GM12878 (cell line): ENCODE results near the gene DIP2C. TPM values are rescaled to one million over a fixed set of nuclear protein-coding genes. Genes with fewer than 3 reads are reported as not detected.

Source experiments
- ATAC-seq: fragments of 200-7000 bp; cut with Tn5 transposase; 3 replicates; pipeline ENCODE4 v1.9.1; 2020; ENCODE audit warnings: mild to moderate bottlenecking, moderate library complexity
- BruUV-seq: library from RNA; stranded (reverse); fragments of 400-500 nt; replicated peaks from 2 replicates; lab custom pipeline; 2021; lab: Mats Ljungman, UMichigan
- CTCF ChIA-PET: fragments of 300-600 bp; sonication (Branson Sonifier 250); formaldehyde crosslinking; extraction: SDS; loops from one replicate; lab custom pipeline; 2021; ENCODE audit warnings: inconsistent platforms; lab: Yijun Ruan, JAX
- POLR2A ChIA-PET: fragments of 350-600 bp; formaldehyde crosslinking; extraction: SDS; loops from one replicate; lab custom pipeline; 2021; ENCODE audit warnings: inconsistent platforms; lab: Charles Lee
- RAD21 ChIA-PET: fragments of 300-600 bp; sonication (Branson Sonifier 250); formaldehyde crosslinking; loops from one replicate; lab custom pipeline; 2023; ENCODE audit warnings: antibody characterized with exemption; ENCODE audit not compliant: unreplicated experiment; lab: Charles Lee
- SMC1A ChIA-PET: fragments of 300-600 bp; sonication (Branson Sonifier 250); formaldehyde crosslinking; loops from one replicate; lab custom pipeline; 2023; ENCODE audit not compliant: unreplicated experiment, uncharacterized antibody; lab: Charles Lee
- DNase-seq: peaks from one replicate; pipeline ENCODE4 v3.0.0-alpha.2; 2011; ENCODE audit warnings: low read depth, low spot score
- FAIRE-seq: peaks from 3 replicates; lab custom pipeline; 2011; peaks lifted over from hg19 to GRCh38; lab: Jason Lieb, UNC
- H2AFZ ChIP-seq: 2 replicates; pipeline ENCODE4 v1.6.0; 2011; ENCODE audit warnings: low read depth, low read length, control low read depth; ENCODE audit not compliant: control insufficient read depth
- H3K27ac ChIP-seq: 2 replicates; pipeline ENCODE4 v1.5.1; 2011; ENCODE audit warnings: control low read depth; ENCODE audit not compliant: control insufficient read depth, insufficient read depth
- H3K27me3 ChIP-seq, 2 experiments: replicated peaks in 1 of 2; 2 replicates each; pipeline versions ENCODE4 v1.6.0 to v1.6.1; 2011; ENCODE audit warnings: low read length in 1 of 2; ENCODE audit not compliant: control insufficient read depth in 2 of 2, insufficient read depth in 2 of 2
- H3K36me3 ChIP-seq, 2 experiments: 2 replicates each; pipeline ENCODE4 v1.5.1; 2011; ENCODE audit warnings: low read length in 1 of 2; ENCODE audit not compliant: control insufficient read depth in 2 of 2, insufficient read depth in 2 of 2
- H3K4me1 ChIP-seq: 2 replicates; pipeline ENCODE4 v1.6.1; 2011; ENCODE audit warnings: mild to moderate bottlenecking, low read length, moderate library complexity, mixed read lengths; ENCODE audit not compliant: control insufficient read depth, insufficient read depth
- H3K4me2 ChIP-seq: 2 replicates; pipeline ENCODE4 v1.6.0; 2011; ENCODE audit warnings: control low read depth; ENCODE audit not compliant: control insufficient read depth, insufficient read depth
- H3K4me3 ChIP-seq: fragments of 200-600 bp; sonication (generic); 2 replicates; pipeline ENCODE4 v1.5.1; 2016
- H3K79me2 ChIP-seq: 2 replicates; pipeline ENCODE4 v1.6.0; 2011; ENCODE audit warnings: low read length; ENCODE audit not compliant: control insufficient read depth, insufficient read depth
- H3K9ac ChIP-seq: 2 replicates; pipeline ENCODE4 v1.8.0; 2011; ENCODE audit warnings: low read length, control low read depth, mixed read lengths; ENCODE audit not compliant: control insufficient read depth, insufficient read depth
- H3K9me3 ChIP-seq: replicated peaks from 3 replicates; pipeline ENCODE4 v1.5.1; 2011; ENCODE audit warnings: mild to moderate bottlenecking, low read length; ENCODE audit not compliant: control insufficient read depth, insufficient read depth
- H4K20me1 ChIP-seq: 2 replicates; pipeline ENCODE4 v1.6.0; 2011; ENCODE audit not compliant: control insufficient read depth, insufficient read depth
- BRCA1 ChIP-seq: IDR thresholded peaks from 2 replicates; pipeline ENCODE4 v1.6.1; 2011; ENCODE audit warnings: low read depth, low read length, improper control_type of control experiment
- CBX3 ChIP-seq: fragments of 200-600 bp; sonication (generic); IDR thresholded peaks from 2 replicates; pipeline ENCODE4 v1.6.1; 2016; ENCODE audit warnings: low read depth, borderline replicate concordance
- CEBPZ ChIP-seq: fragments of 150-350 bp; IDR thresholded peaks from 2 replicates; pipeline ENCODE4 v1.6.1; 2016; ENCODE audit warnings: low read depth, low read length
- CHD1 ChIP-seq: IDR thresholded peaks from 2 replicates; pipeline ENCODE4 v1.6.1; 2012; ENCODE audit warnings: low read depth, low read length, improper control_type of control experiment
- CREM ChIP-seq: IDR thresholded peaks from 2 replicates; pipeline ENCODE4 v1.6.1; 2014; ENCODE audit warnings: antibody characterized with exemption, low read depth
- EED ChIP-seq: sonication (generic); IDR thresholded peaks from 2 replicates; pipeline ENCODE4 v1.6.1; 2016; ENCODE audit warnings: antibody characterized with exemption, low read depth
- EGR1 ChIP-seq, 2 experiments: IDR thresholded peaks; 1 replicate in 1 of 2; 2 replicates in 1 of 2; pipeline ENCODE4 v1.6.1; 2011 to 2012; ENCODE audit warnings: low read depth in 2 of 2, low read length in 2 of 2, borderline replicate concordance in 1 of 2, mild to moderate bottlenecking in 1 of 2, moderate library complexity in 1 of 2
- IKZF2 ChIP-seq, 2 experiments: fragments of 450-650 bp; IDR thresholded peaks; 2 replicates each; pipeline ENCODE4 v1.6.1; 2017; ENCODE audit warnings: mild to moderate bottlenecking in 2 of 2, moderate library complexity in 2 of 2
- MEF2B ChIP-seq: fragments of 450-650 bp; IDR thresholded peaks from 2 replicates; pipeline ENCODE4 v1.6.1; 2018; ENCODE audit warnings: mild to moderate bottlenecking, moderate library complexity; ENCODE audit not compliant: partially characterized antibody, poor library complexity, severe bottlenecking
- SREBF2 ChIP-seq: IDR thresholded peaks from 2 replicates; pipeline ENCODE4 v1.6.1; 2012; ENCODE audit warnings: mild to moderate bottlenecking, low read length
- STAT1 ChIP-seq: fragments of 450-650 bp; conservative IDR thresholded peaks from 2 replicates; pipeline ENCODE4 v1.6.1; 2014; ENCODE audit warnings: antibody characterized with exemption, mild to moderate bottlenecking
- STAT3 ChIP-seq: IDR thresholded peaks from 2 replicates; pipeline ENCODE4 v1.6.1; 2011; ENCODE audit warnings: low read depth, low read length, improper control_type of control experiment
- TARDBP ChIP-seq: IDR thresholded peaks from 2 replicates; pipeline ENCODE4 v1.6.1; 2016; ENCODE audit warnings: borderline replicate concordance
- TCF7 ChIP-seq: IDR thresholded peaks from 2 replicates; pipeline ENCODE4 v1.6.1; 2014; ENCODE audit warnings: antibody characterized with exemption, borderline replicate concordance
- WRNIP1 ChIP-seq: IDR thresholded peaks from 2 replicates; pipeline ENCODE4 v1.6.1; 2011; ENCODE audit warnings: low read depth, low read length, improper control_type of control experiment, borderline replicate concordance
- WGBS: methylation state at CpG from one replicate; pipeline ENCODE4 v1.1.6; 2016; ENCODE audit warnings: low lambda C conversion rate; ENCODE audit not compliant: insufficient replicate concordance, insufficient coverage; ENCODE audit errors: missing lambda C conversion rate; 5-methylcytosine and 5-hydroxymethylcytosine counted together
- in situ Hi-C: fragments of 300-500 bp; cut with MboI; formaldehyde crosslinking; loops from 9 replicates; pipeline ENCODE4 v1.14.3; 2018; ENCODE audit warnings: mixed read lengths
- intact Hi-C: fragments of 100-400 bp; cut with micrococcal nuclease; formaldehyde crosslinking; loops from one replicate; pipeline ENCODE4 v1.14.2; 2022; ENCODE audit not compliant: unreplicated experiment
- polyA plus RNA-seq, 11 experiments: library from polyadenylated mRNA; depleted of rRNA in 4 of 11; unstranded in 6 of 11; stranded (reverse) in 5 of 11; fragments of >200 nt; fragmentation: Nextera tagmentation in 4 of 11; fragmentation: Illumina TruSeq in 1 of 11; extraction: Ambion mirVana in 4 of 11; extraction: Trizol in 1 of 11; gene quantifications; 1 replicate in 1 of 11; 2 replicates in 10 of 11; pipeline versions ENCODE4 v1.2.1 to v1.2.3, GENCODE V29; 2011 to 2016; ENCODE audit warnings: inconsistent platforms in 2 of 11, missing spikeins in 2 of 11, low read depth in 1 of 11
- total RNA-seq, 4 experiments: library from RNA; depleted of rRNA in 3 of 4; stranded (reverse); fragments of >200 nt in 3 of 4; fragmentation: Illumina TruSeq in 1 of 4; extraction: Trizol in 1 of 4; gene quantifications; 2 replicates each; pipeline versions ENCODE4 v1.2.1 to v1.2.3, GENCODE V29; 2013 to 2021
- TF ChIP-seq, protein P1 (sequence below): fragments of 150-350 bp; IDR thresholded peaks from 2 replicates; pipeline ENCODE4 v1.6.1; 2014; ENCODE audit warnings: mild to moderate bottlenecking, low read depth, low read length

DIP2C gene
- total and polyA plus RNA-seq, 10 of the 15 experiments (the other 5 are each of a cell fraction or from before 2014, with no cell fraction given) = 0.01 to 0.10 (median 0.06) TPM

- H2AFZ ChIP-seq = no peak overlapping the region
- H4K20me1 ChIP-seq = no peaks in the 10 kb centered on the region
- no peak for DNase-seq
- in situ Hi-C loops (no loop called here), intact Hi-C loops (no loop called here)
- ChIA-PET RAD21 (no interaction called here), CTCF (no interaction called here), POLR2A (no interaction called here), SMC1A (no interaction called here)
- H3K79me2 ChIP-seq = no peaks in the 10 kb centered on the region
- no peaks in the 10 kb centered on the region for H3K4me1 ChIP-seq
- H3K4me3 ChIP-seq = no peak overlapping the region
- H3K27ac ChIP-seq = no peak overlapping the region
- no peaks in the 10 kb centered on the region; a peak in 1 of 4 replicates for H3K27me3 ChIP-seq
- H3K36me3 ChIP-seq = no peaks in the 10 kb centered on the region
- 69% methylated on average over 11 of the region's 11 CpGs for WGBS
- no peak overlapping the region for H3K4me2 ChIP-seq
- BruUV-seq = no TSS peak
- no peaks in the 10 kb centered on the region for H3K9me3 ChIP-seq
- TF ChIP-seq BRCA1 (no peak), STAT3 (no peak), MEF2B (no peak), CEBPZ (no peak), CBX3 (no peak), EED (no peak), EGR1 (IDR thresholded peaks at IDR 0.05; ENCODE audit: borderline replicate concordance in 1 of 2, low read depth in 2 of 2, low read length in 2 of 2) (no peak), TCF7 (no peak), IKZF2 (IDR thresholded peaks at IDR 0.05) (no peak), STAT1 (no peak), SREBF2 (no peak), CHD1 (no peak), CREM (no peak), TARDBP (no peak), WRNIP1 (no peak)
- TF ChIP-seq, protein P1, sequence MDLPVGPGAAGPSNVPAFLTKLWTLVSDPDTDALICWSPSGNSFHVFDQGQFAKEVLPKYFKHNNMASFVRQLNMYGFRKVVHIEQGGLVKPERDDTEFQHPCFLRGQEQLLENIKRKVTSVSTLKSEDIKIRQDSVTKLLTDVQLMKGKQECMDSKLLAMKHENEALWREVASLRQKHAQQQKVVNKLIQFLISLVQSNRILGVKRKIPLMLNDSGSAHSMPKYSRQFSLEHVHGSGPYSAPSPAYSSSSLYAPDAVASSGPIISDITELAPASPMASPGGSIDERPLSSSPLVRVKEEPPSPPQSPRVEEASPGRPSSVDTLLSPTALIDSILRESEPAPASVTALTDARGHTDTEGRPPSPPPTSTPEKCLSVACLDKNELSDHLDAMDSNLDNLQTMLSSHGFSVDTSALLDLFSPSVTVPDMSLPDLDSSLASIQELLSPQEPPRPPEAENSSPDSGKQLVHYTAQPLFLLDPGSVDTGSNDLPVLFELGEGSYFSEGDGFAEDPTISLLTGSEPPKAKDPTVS = no peak
- no peak for ATAC-seq
- no peak overlapping the region for H3K9ac ChIP-seq
- FAIRE-seq = no peak
These were observed 79.5 kb downstream of the DIP2C start for GRCh38 chr10:609868-610545.
